Loucy (cell line): ENCODE results near the gene CABCOCO1.

Experiments used
- EZH2phosphoT487 ChIP-seq: fragments of 200-600 bp; IDR thresholded peaks from 2 replicates; pipeline ENCODE4 v1.6.1; 2018; ENCODE audit warnings: antibody characterized with exemption, mild to moderate bottlenecking, moderate library complexity, borderline replicate concordance
- TF ChIP-seq, protein P1 (sequence below): fragments of 200-600 bp; sonication (generic); conservative IDR thresholded peaks from 2 replicates; pipeline ENCODE4 v1.5.1; 2014; ENCODE audit warnings: mild to moderate bottlenecking, antibody characterized with exemption, low read length

DNA sequence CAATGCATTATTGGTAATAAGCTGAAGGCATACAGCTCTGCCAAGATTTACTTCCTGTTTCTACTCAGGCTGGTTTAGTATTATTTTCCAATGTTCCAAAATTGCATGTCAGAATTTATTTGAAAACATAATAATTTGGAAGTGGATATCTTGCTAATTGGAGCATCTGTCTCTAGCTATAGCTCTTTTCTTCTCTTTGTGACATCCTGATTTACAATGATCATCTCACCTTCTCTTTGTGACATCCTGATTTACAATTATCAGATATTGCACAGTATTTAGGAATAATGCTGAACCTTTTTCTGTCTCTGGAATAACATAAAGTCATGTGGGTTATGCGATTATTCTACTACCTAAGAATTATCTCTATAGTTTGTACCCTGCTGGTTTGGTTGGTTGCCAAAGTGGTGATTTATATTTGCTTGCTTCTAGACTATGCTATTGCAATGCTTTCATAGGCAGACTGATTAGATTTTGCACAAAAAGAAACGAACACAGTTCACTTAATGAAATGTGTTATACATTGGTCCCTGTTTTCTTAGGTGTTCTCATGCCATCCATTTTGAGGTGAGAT lies 44.3 kb upstream of the CABCOCO1 start:
- TF ChIP-seq, protein P1, sequence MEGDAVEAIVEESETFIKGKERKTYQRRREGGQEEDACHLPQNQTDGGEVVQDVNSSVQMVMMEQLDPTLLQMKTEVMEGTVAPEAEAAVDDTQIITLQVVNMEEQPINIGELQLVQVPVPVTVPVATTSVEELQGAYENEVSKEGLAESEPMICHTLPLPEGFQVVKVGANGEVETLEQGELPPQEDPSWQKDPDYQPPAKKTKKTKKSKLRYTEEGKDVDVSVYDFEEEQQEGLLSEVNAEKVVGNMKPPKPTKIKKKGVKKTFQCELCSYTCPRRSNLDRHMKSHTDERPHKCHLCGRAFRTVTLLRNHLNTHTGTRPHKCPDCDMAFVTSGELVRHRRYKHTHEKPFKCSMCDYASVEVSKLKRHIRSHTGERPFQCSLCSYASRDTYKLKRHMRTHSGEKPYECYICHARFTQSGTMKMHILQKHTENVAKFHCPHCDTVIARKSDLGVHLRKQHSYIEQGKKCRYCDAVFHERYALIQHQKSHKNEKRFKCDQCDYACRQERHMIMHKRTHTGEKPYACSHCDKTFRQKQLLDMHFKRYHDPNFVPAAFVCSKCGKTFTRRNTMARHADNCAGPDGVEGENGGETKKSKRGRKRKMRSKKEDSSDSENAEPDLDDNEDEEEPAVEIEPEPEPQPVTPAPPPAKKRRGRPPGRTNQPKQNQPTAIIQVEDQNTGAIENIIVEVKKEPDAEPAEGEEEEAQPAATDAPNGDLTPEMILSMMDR, result no peak
- no peak for TF ChIP-seq EZH2phosphoT487
